HG03432 (cell line): ENCODE measurements around the gene TTC7B.

ENCODE experiments used
- ATAC-seq: cut with Tn5 transposase; IDR thresholded peaks from one replicate; pipeline ENCODE4 v1.9.1; 2021; ENCODE audit warnings: mild to moderate bottlenecking, moderate library complexity; ENCODE audit not compliant: unreplicated experiment

TTC7B gene

GRCh38 chr14:90715993-90716392 is 100.2 kb downstream of the TTC7B start:
- no peak for ATAC-seq

GRCh38 chr14:90715495-90715894 is 100.7 kb downstream of the TTC7B start:
- no peak for ATAC-seq

GRCh38 chr14:90714811-90715210 is 101.4 kb downstream of the TTC7B start:
- no peak for ATAC-seq

GRCh38 chr14:90704738-90705392 is 111.4 kb downstream of the TTC7B start:
- ATAC-seq: no peak

GRCh38 chr14:90703841-90704737 is 112.1 kb downstream of the TTC7B start:
- ATAC-seq: no peak

- no peak for ATAC-seq
These were observed 115.1 kb downstream of the TTC7B start for GRCh38 chr14:90700933-90701776.

GRCh38 chr14:90699016-90699415 is 117.2 kb downstream of the TTC7B start:
- ATAC-seq: no peak

- ATAC-seq: no peak
These were observed 117.8 kb downstream of the TTC7B start for GRCh38 chr14:90698379-90698869.

GRCh38 chr14:90697577-90698206 is 118.5 kb downstream of the TTC7B start:
- peak; percentile 81 for ATAC-seq

GRCh38 chr14:90697132-90697531 is 119.1 kb downstream of the TTC7B start:
- no peak for ATAC-seq

- ATAC-seq: no peak
These were observed 119.5 kb downstream of the TTC7B start for GRCh38 chr14:90696720-90697119.

GRCh38 chr14:90695997-90696660 is 120.1 kb downstream of the TTC7B start:
- ATAC-seq: no peak

- ATAC-seq: no peak
These were observed 122.8 kb downstream of the TTC7B start for GRCh38 chr14:90693413-90693812.

GRCh38 chr14:90692826-90693225 is 123.4 kb downstream of the TTC7B start:
- no peak for ATAC-seq

GRCh38 chr14:90692061-90692460 is 124.2 kb downstream of the TTC7B start:
- ATAC-seq: no peak

GRCh38 chr14:90691627-90692026 is 124.6 kb downstream of the TTC7B start:
- ATAC-seq: no peak

GRCh38 chr14:90687680-90688079 is 128.6 kb downstream of the TTC7B start:
- ATAC-seq: no peak

- no peak for ATAC-seq
These were observed 133.6 kb downstream of the TTC7B start for GRCh38 chr14:90682615-90683014.

- ATAC-seq: no peak
These were observed 134.3 kb downstream of the TTC7B start for GRCh38 chr14:90681929-90682328.

GRCh38 chr14:90678846-90679362 is 137.3 kb downstream of the TTC7B start:
- ATAC-seq: no peak
